GM12878 (cell line): ENCODE measurements around the gene SPOCK1. TPM values are rescaled to one million over a fixed set of nuclear protein-coding genes. Genes with fewer than 3 reads are reported as not detected.

ENCODE experiments used
- ATAC-seq: fragments of 200-7000 bp; cut with Tn5 transposase; 3 replicates; pipeline ENCODE4 v1.9.1; 2020; ENCODE audit warnings: mild to moderate bottlenecking, moderate library complexity
- BruUV-seq: library from RNA; stranded (reverse); fragments of 400-500 nt; replicated peaks from 2 replicates; lab custom pipeline; 2021; lab: Mats Ljungman, UMichigan
- CTCF ChIA-PET: fragments of 300-600 bp; sonication (Branson Sonifier 250); formaldehyde crosslinking; extraction: SDS; loops from one replicate; lab custom pipeline; 2021; ENCODE audit warnings: inconsistent platforms; lab: Yijun Ruan, JAX
- POLR2A ChIA-PET: fragments of 350-600 bp; formaldehyde crosslinking; extraction: SDS; loops from one replicate; lab custom pipeline; 2021; ENCODE audit warnings: inconsistent platforms; lab: Charles Lee
- RAD21 ChIA-PET: fragments of 300-600 bp; sonication (Branson Sonifier 250); formaldehyde crosslinking; loops from one replicate; lab custom pipeline; 2023; ENCODE audit warnings: antibody characterized with exemption; ENCODE audit not compliant: unreplicated experiment; lab: Charles Lee
- SMC1A ChIA-PET: fragments of 300-600 bp; sonication (Branson Sonifier 250); formaldehyde crosslinking; loops from one replicate; lab custom pipeline; 2023; ENCODE audit not compliant: unreplicated experiment, uncharacterized antibody; lab: Charles Lee
- DNase-seq: peaks from one replicate; pipeline ENCODE4 v3.0.0-alpha.2; 2011; ENCODE audit warnings: low read depth, low spot score
- FAIRE-seq: peaks from 3 replicates; lab custom pipeline; 2011; peaks lifted over from hg19 to GRCh38; lab: Jason Lieb, UNC
- H2AFZ ChIP-seq: 2 replicates; pipeline ENCODE4 v1.6.0; 2011; ENCODE audit warnings: low read depth, low read length, control low read depth; ENCODE audit not compliant: control insufficient read depth
- H3K27ac ChIP-seq: 2 replicates; pipeline ENCODE4 v1.5.1; 2011; ENCODE audit warnings: control low read depth; ENCODE audit not compliant: control insufficient read depth, insufficient read depth
- H3K27me3 ChIP-seq, 2 experiments: replicated peaks in 1 of 2; 2 replicates each; pipeline versions ENCODE4 v1.6.0 to v1.6.1; 2011; ENCODE audit warnings: low read length in 1 of 2; ENCODE audit not compliant: control insufficient read depth in 2 of 2, insufficient read depth in 2 of 2
- H3K36me3 ChIP-seq, 2 experiments: 2 replicates each; pipeline ENCODE4 v1.5.1; 2011; ENCODE audit warnings: low read length in 1 of 2; ENCODE audit not compliant: control insufficient read depth in 2 of 2, insufficient read depth in 2 of 2
- H3K4me1 ChIP-seq: 2 replicates; pipeline ENCODE4 v1.6.1; 2011; ENCODE audit warnings: mild to moderate bottlenecking, low read length, moderate library complexity, mixed read lengths; ENCODE audit not compliant: control insufficient read depth, insufficient read depth
- H3K4me2 ChIP-seq: 2 replicates; pipeline ENCODE4 v1.6.0; 2011; ENCODE audit warnings: control low read depth; ENCODE audit not compliant: control insufficient read depth, insufficient read depth
- H3K4me3 ChIP-seq: fragments of 200-600 bp; sonication (generic); 2 replicates; pipeline ENCODE4 v1.5.1; 2016
- H3K79me2 ChIP-seq: 2 replicates; pipeline ENCODE4 v1.6.0; 2011; ENCODE audit warnings: low read length; ENCODE audit not compliant: control insufficient read depth, insufficient read depth
- H3K9ac ChIP-seq: 2 replicates; pipeline ENCODE4 v1.8.0; 2011; ENCODE audit warnings: low read length, control low read depth, mixed read lengths; ENCODE audit not compliant: control insufficient read depth, insufficient read depth
- H3K9me3 ChIP-seq: replicated peaks from 3 replicates; pipeline ENCODE4 v1.5.1; 2011; ENCODE audit warnings: mild to moderate bottlenecking, low read length; ENCODE audit not compliant: control insufficient read depth, insufficient read depth
- H4K20me1 ChIP-seq: 2 replicates; pipeline ENCODE4 v1.6.0; 2011; ENCODE audit not compliant: control insufficient read depth, insufficient read depth
- ASH2L ChIP-seq: fragments of 300-600, 200-600 bp; sonication (generic); IDR thresholded peaks from 2 replicates; pipeline ENCODE4 v1.6.1; 2017; ENCODE audit warnings: low read depth, mild to moderate bottlenecking, borderline replicate concordance
- CHD1 ChIP-seq: IDR thresholded peaks from 2 replicates; pipeline ENCODE4 v1.6.1; 2012; ENCODE audit warnings: low read depth, low read length, improper control_type of control experiment
- EZH2 ChIP-seq: IDR thresholded peaks from 2 replicates; pipeline ENCODE4 v1.6.1; 2012; ENCODE audit warnings: low read depth, mild to moderate bottlenecking, control low read depth, inconsistent platforms, low read length, borderline replicate concordance; ENCODE audit not compliant: control insufficient read depth
- GABPA ChIP-seq: IDR thresholded peaks from 2 replicates; pipeline ENCODE4 v1.6.1; 2014; ENCODE audit warnings: antibody characterized with exemption, low read depth, mild to moderate bottlenecking, inconsistent platforms
- HCFC1 ChIP-seq: fragments of 150-350 bp; IDR thresholded peaks from 2 replicates; pipeline ENCODE4 v1.6.1; 2014; ENCODE audit warnings: low read length
- MXI1 ChIP-seq: fragments of 150-350 bp; IDR thresholded peaks from 2 replicates; pipeline ENCODE4 v1.6.1; 2011; ENCODE audit warnings: low read depth, mild to moderate bottlenecking, inconsistent platforms, low read length, improper control_type of control experiment
- RFX5 ChIP-seq: IDR thresholded peaks from 2 replicates; pipeline ENCODE4 v1.6.1; 2011; ENCODE audit warnings: low read depth, low read length, improper control_type of control experiment
- SIN3A ChIP-seq: IDR thresholded peaks from 2 replicates; pipeline ENCODE4 v1.6.1; 2012; ENCODE audit warnings: low read depth, low read length, improper control_type of control experiment
- ZNF217 ChIP-seq: fragments of 450-650 bp; IDR thresholded peaks from 2 replicates; pipeline ENCODE4 v1.6.1; 2017; ENCODE audit warnings: antibody characterized with exemption, mild to moderate bottlenecking
- WGBS: methylation state at CpG from one replicate; pipeline ENCODE4 v1.1.6; 2016; ENCODE audit warnings: low lambda C conversion rate; ENCODE audit not compliant: insufficient replicate concordance, insufficient coverage; ENCODE audit errors: missing lambda C conversion rate; 5-methylcytosine and 5-hydroxymethylcytosine counted together
- in situ Hi-C: fragments of 300-500 bp; cut with MboI; formaldehyde crosslinking; loops from 9 replicates; pipeline ENCODE4 v1.14.3; 2018; ENCODE audit warnings: mixed read lengths
- intact Hi-C: fragments of 100-400 bp; cut with micrococcal nuclease; formaldehyde crosslinking; loops from one replicate; pipeline ENCODE4 v1.14.2; 2022; ENCODE audit not compliant: unreplicated experiment
- polyA plus RNA-seq, 11 experiments: library from polyadenylated mRNA; depleted of rRNA in 4 of 11; unstranded in 6 of 11; stranded (reverse) in 5 of 11; fragments of >200 nt; fragmentation: Nextera tagmentation in 4 of 11; fragmentation: Illumina TruSeq in 1 of 11; extraction: Ambion mirVana in 4 of 11; extraction: Trizol in 1 of 11; gene quantifications; 1 replicate in 1 of 11; 2 replicates in 10 of 11; pipeline versions ENCODE4 v1.2.1 to v1.2.3, GENCODE V29; 2011 to 2016; ENCODE audit warnings: inconsistent platforms in 2 of 11, missing spikeins in 2 of 11, low read depth in 1 of 11
- total RNA-seq, 4 experiments: library from RNA; depleted of rRNA in 3 of 4; stranded (reverse); fragments of >200 nt in 3 of 4; fragmentation: Illumina TruSeq in 1 of 4; extraction: Trizol in 1 of 4; gene quantifications; 2 replicates each; pipeline versions ENCODE4 v1.2.1 to v1.2.3, GENCODE V29; 2013 to 2021

SPOCK1 gene
- total and polyA plus RNA-seq, 10 of the 15 experiments (the other 5 are each of a cell fraction or from before 2014, with no cell fraction given), result 0.06 to 0.68 (median 0.25) TPM; not detected in 3

DNA sequence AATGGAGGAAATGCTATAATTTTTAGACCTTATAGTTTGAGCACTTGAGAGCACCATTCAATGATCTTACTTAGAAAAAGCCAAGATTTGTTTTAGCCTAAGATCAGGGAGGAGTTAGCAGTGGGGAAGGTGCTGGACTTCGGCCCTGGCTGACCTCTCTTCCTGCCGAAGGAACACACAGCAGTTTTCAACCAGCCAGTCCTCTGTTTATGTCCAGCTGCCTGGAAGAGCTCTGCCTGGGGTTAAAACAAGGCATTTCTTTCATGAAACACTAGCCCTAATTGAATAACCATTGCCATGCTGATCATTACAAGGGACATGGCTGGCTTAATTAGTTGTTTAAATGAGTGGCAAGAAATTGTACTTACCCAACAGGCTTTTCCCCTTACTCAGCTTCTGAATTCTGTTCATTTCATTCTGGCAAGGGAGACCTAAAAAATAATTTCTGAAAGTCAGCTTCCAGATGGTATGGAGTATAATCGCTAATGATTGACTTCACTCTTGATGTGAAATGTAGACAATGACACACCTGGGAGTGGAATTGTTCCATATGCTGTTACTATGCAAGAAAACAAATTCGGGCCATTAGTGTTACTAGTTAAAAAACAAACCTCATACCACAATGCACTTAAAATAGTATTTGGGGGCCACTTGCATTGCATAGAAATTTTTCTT, 514.2 kb downstream of the SPOCK1 start:
- ChIA-PET POLR2A (no interaction called here), RAD21 (no interaction called here)
- H3K9me3 ChIP-seq, result no peaks in the 10 kb centered on the region
- no peaks in the 10 kb centered on the region for H3K79me2 ChIP-seq
- intact Hi-C loops, result no loop called here
- no peaks in the 10 kb centered on the region for H3K27me3 ChIP-seq
- WGBS, result 40% methylated on average over 4 of the region's 4 CpGs
- H3K4me3 ChIP-seq, result no peak overlapping the region
- no peak overlapping the region for H2AFZ ChIP-seq
- H4K20me1 ChIP-seq, result no peaks in the 10 kb centered on the region
- TF ChIP-seq CHD1 (no peak), ZNF217 (no peak), RFX5 (no peak), HCFC1 (no peak), EZH2 (no peak), GABPA (no peak), MXI1 (no peak), ASH2L (no peak), SIN3A (no peak)
- TF ChIP-seq, all 136 proteins: peak for 0
- SMC1A ChIA-PET, result no interaction called here
- no peak overlapping the region for H3K9ac ChIP-seq
- in situ Hi-C loops, result no loop called here
- no peaks in the 10 kb centered on the region for H3K36me3 ChIP-seq
- no TSS peak for BruUV-seq
- DNase-seq (no peak), ATAC-seq (no peak), FAIRE-seq (no peak)
- H3K4me2 ChIP-seq, result no peak overlapping the region
- no peaks in the 10 kb centered on the region for H3K4me1 ChIP-seq
- no peak overlapping the region for H3K27ac ChIP-seq
- CTCF ChIA-PET, result no interaction called here
